Vagina (tissue), 2 donors: ENCODE data around the gene TMEM129. TPM values are rescaled to one million over a fixed set of nuclear protein-coding genes. Genes with fewer than 3 reads are reported as not detected.
"Not testable (repeated sequence)": the region's sequence is repeated elsewhere in the genome, so short reads cannot be mapped to it uniquely, and the experiment has no call there.

Experiments used
- DNase-seq, 2 donors: peaks; one replicate each; pipeline ENCODE4 v3.0.0-alpha.2; 2017; ENCODE audit errors: extremely low spot score in 2 of 2
- H3K27ac ChIP-seq: fragments of 200-600 bp; sonication (generic); one replicate; pipeline ENCODE4 v1.5.1; 2019
- H3K27me3 ChIP-seq: fragments of 200-600 bp; sonication (generic); one replicate; pipeline ENCODE4 v1.5.1; 2019
- H3K36me3 ChIP-seq, 2 donors: fragments of 200-600 bp; sonication (generic); one replicate each; pipeline ENCODE4 v1.5.1; 2017 to 2019
- H3K4me1 ChIP-seq: fragments of 200-600 bp; sonication (generic); one replicate; pipeline ENCODE4 v1.5.1; 2019
- H3K4me3 ChIP-seq, 2 donors: fragments of 200-600 bp; sonication (generic); 1 replicate in 1 of 2; 2 replicates in 1 of 2; pipeline ENCODE4 v1.5.1; 2016 to 2019
- H3K9me3 ChIP-seq: fragments of 200-600 bp; sonication (generic); one replicate; pipeline ENCODE4 v1.5.1; 2019
- POLR2A ChIP-seq, 2 donors: fragments of 450-650 bp; IDR thresholded peaks; one replicate each; pipeline ENCODE4 v1.6.1; 2017; ENCODE audit warnings: antibody characterized with exemption in 2 of 2, mild to moderate bottlenecking in 2 of 2, moderate library complexity in 2 of 2
- POLR2AphosphoS5 ChIP-seq, 2 donors: sonication (generic); formaldehyde crosslinking; IDR thresholded peaks; one replicate each; pipeline ENCODE4 v1.9.0; 2017; ENCODE audit warnings: antibody characterized with exemption in 2 of 2, mild to moderate bottlenecking in 2 of 2, low read depth in 1 of 2; ENCODE audit not compliant: insufficient read depth in 1 of 2
- intact Hi-C: fragments of 100-400 bp; cut with DNase I; formaldehyde crosslinking; loops from one replicate; pipeline ENCODE4 v1.15.1; 2023
- total RNA-seq: library from RNA; depleted of rRNA; stranded (reverse); fragments of >200 nt; gene quantifications from one replicate; pipeline ENCODE4 v1.2.3, GENCODE V29; 2016
- TF ChIP-seq, protein P1 (sequence below), 3 experiments: fragments of 450-650 bp in 2 of 3; fragments of 200-600 bp in 1 of 3; sonication (generic) in 1 of 3; IDR thresholded peaks; one replicate each; pipeline ENCODE4 v1.5.1; 2017 to 2019; ENCODE audit warnings: antibody characterized with exemption in 3 of 3, mild to moderate bottlenecking in 2 of 3, moderate library complexity in 2 of 3

The TMEM129 gene
- total RNA-seq, 1 donor from 2014 or later = 50.6 TPM

GRCh38 chr4:1708581-1708980 lies 12.5 kb downstream of the TMEM129 start:
- TF ChIP-seq POLR2AphosphoS5 (IDR thresholded peaks at IDR 0.05; ENCODE audit: insufficient read depth in 1 of 2, low read depth in 1 of 2) (no peak), POLR2A (IDR thresholded peaks at IDR 0.05) (no peak)
- TF ChIP-seq, protein P1, sequence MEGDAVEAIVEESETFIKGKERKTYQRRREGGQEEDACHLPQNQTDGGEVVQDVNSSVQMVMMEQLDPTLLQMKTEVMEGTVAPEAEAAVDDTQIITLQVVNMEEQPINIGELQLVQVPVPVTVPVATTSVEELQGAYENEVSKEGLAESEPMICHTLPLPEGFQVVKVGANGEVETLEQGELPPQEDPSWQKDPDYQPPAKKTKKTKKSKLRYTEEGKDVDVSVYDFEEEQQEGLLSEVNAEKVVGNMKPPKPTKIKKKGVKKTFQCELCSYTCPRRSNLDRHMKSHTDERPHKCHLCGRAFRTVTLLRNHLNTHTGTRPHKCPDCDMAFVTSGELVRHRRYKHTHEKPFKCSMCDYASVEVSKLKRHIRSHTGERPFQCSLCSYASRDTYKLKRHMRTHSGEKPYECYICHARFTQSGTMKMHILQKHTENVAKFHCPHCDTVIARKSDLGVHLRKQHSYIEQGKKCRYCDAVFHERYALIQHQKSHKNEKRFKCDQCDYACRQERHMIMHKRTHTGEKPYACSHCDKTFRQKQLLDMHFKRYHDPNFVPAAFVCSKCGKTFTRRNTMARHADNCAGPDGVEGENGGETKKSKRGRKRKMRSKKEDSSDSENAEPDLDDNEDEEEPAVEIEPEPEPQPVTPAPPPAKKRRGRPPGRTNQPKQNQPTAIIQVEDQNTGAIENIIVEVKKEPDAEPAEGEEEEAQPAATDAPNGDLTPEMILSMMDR (IDR thresholded peaks at IDR 0.05) = no peak
- Histone ChIP-seq H3K27ac (no peak overlapping the region), H3K36me3 (peaks cover 0 to 8% of the 10 kb centered on the region in 2 donors), H3K4me3 (no peak overlapping the region), H3K27me3 (no peaks in the 10 kb centered on the region), H3K9me3 (no peaks in the 10 kb centered on the region), H3K4me1 (peaks cover 31% of the 10 kb centered on the region)
- no peak for DNase-seq
- intact Hi-C loops = no loop called here

DNA sequence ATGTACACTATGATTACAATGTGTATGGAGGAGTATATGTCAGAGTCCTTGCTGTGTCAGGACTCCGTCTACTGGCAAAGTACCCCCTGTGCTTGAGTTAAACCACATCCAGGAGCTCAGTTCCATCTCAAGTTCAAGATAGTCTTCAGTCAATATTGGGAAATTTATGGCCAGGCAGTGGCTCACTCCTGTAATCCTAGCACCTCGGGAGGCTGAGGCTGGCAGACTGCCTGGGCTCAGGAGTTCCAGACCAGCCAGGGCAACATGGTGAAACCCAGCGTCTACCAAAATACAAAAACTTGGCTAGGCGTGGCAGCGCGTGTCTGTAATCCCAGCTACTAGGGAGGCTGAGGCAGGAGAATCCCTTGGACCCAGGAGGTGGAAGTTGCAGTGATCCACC lies 14.8 kb downstream of the TMEM129 start:
- H3K27ac ChIP-seq = no peak overlapping the region
- H3K4me1 ChIP-seq = peaks cover 23% of the 10 kb centered on the region
- H3K9me3 ChIP-seq = no peaks in the 10 kb centered on the region
- no peak for DNase-seq
- H3K4me3 ChIP-seq = no peak overlapping the region
- TF ChIP-seq, protein P1 (IDR thresholded peaks at IDR 0.05) = no peak
- TF ChIP-seq POLR2AphosphoS5 (IDR thresholded peaks at IDR 0.05; ENCODE audit: insufficient read depth in 1 of 2, low read depth in 1 of 2) (no peak), POLR2A (IDR thresholded peaks at IDR 0.05) (no peak)
- H3K27me3 ChIP-seq = no peaks in the 10 kb centered on the region
- H3K36me3 ChIP-seq = peaks cover 3 to 30% of the 10 kb centered on the region in 2 donors
- intact Hi-C loops = no loop called here

GRCh38 chr4:1705732-1706131 lies 15.4 kb downstream of the TMEM129 start:
- no peaks in the 10 kb centered on the region for H3K9me3 ChIP-seq
- H3K36me3 ChIP-seq = peaks cover 3 to 30% of the 10 kb centered on the region in 2 donors
- H3K4me3 ChIP-seq = no peak overlapping the region
- no peak for TF ChIP-seq POLR2A (IDR thresholded peaks at IDR 0.05)
- no peak for TF ChIP-seq POLR2AphosphoS5 (IDR thresholded peaks at IDR 0.05; ENCODE audit: insufficient read depth in 1 of 2, low read depth in 1 of 2)
- TF ChIP-seq, protein P1 (IDR thresholded peaks at IDR 0.05) = no peak
- no peak for DNase-seq
- no peaks in the 10 kb centered on the region for H3K27me3 ChIP-seq
- peaks cover 17% of the 10 kb centered on the region for H3K4me1 ChIP-seq
- no peak overlapping the region for H3K27ac ChIP-seq
- intact Hi-C loops = no loop called here

GRCh38 chr4:1703867-1704266 lies 17.3 kb downstream of the TMEM129 start:
- H3K4me1 ChIP-seq = no peaks in the 10 kb centered on the region
- H3K4me3 ChIP-seq = no peak overlapping the region
- no peaks in the 10 kb centered on the region for H3K27me3 ChIP-seq
- DNase-seq = no peak
- no peaks in the 10 kb centered on the region for H3K9me3 ChIP-seq
- intact Hi-C loops = no loop called here
- TF ChIP-seq POLR2AphosphoS5 (IDR thresholded peaks at IDR 0.05; ENCODE audit: insufficient read depth in 1 of 2, low read depth in 1 of 2) (no peak), POLR2A (IDR thresholded peaks at IDR 0.05) (no peak)
- TF ChIP-seq, protein P1 (IDR thresholded peaks at IDR 0.05) = no peak
- no peak overlapping the region for H3K27ac ChIP-seq
- peaks cover 3 to 43% of the 10 kb centered on the region in 2 donors for H3K36me3 ChIP-seq

DNA sequence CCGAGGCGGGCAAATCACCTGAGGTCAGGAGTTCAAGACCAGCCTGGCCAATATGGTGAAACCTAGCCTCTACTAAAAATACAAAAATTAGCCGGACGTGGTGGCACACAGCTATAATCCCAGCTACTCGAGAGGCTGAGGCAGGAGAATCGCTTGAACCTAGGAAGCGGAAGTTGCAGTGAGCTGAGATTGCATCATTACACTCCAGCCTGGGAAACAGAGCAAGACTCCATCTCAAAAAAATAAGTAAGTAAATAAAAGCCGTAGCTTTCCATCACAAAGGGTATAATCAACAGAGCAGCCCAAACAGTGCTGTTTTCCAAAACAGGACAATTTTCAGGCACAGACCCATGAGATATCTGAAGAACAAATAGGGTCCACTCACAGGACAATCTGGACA lies 19.5 kb downstream of the TMEM129 start:
- H3K36me3 ChIP-seq = peaks cover 3 to 64% of the 10 kb centered on the region in 2 donors
- H3K4me3 ChIP-seq, H3K27ac ChIP-seq, intact Hi-C loops, H3K4me1 ChIP-seq, DNase-seq, H3K9me3 ChIP-seq, H3K27me3 ChIP-seq: not testable (repeated sequence)
